ENCODE results near the gene CCDC93.
"Not testable (repeated sequence)": the region's sequence is repeated elsewhere in the genome, so short reads cannot be mapped to it uniquely, and the experiment has no call there.

CCDC93 gene

GRCh38 chr2:117936871-117937428, 76.9 kb downstream of the CCDC93 start:
- H3K27ac Mint-ChIP-seq, result no peak overlapping the region
- H3K36me3 Mint-ChIP-seq, result peaks cover 30% of the 10 kb centered on the region
- H3K9me3 Mint-ChIP-seq (ENCODE audit: low read depth), result no peaks in the 10 kb centered on the region
- no peaks in the 10 kb centered on the region for H3K4me1 Mint-ChIP-seq (ENCODE audit: low read depth)
- no peaks in the 10 kb centered on the region for H3K27me3 Mint-ChIP-seq
- no peak overlapping the region for H3K4me3 Mint-ChIP-seq

GRCh38 chr2:117935954-117936353, 77.9 kb downstream of the CCDC93 start:
- H3K4me3 Mint-ChIP-seq, result no peak overlapping the region
- H3K27me3 Mint-ChIP-seq, result no peaks in the 10 kb centered on the region
- no peaks in the 10 kb centered on the region for H3K4me1 Mint-ChIP-seq (ENCODE audit: low read depth)
- H3K36me3 Mint-ChIP-seq, result peaks cover 38% of the 10 kb centered on the region
- no peak overlapping the region for H3K27ac Mint-ChIP-seq
- peaks cover 1% of the 10 kb centered on the region for H3K9me3 Mint-ChIP-seq (ENCODE audit: low read depth)

GRCh38 chr2:117935456-117935855, 78.4 kb downstream of the CCDC93 start:
- H3K27me3 Mint-ChIP-seq, result no peaks in the 10 kb centered on the region
- H3K9me3 Mint-ChIP-seq (ENCODE audit: low read depth), result peaks cover 4% of the 10 kb centered on the region
- H3K27ac Mint-ChIP-seq, result no peak overlapping the region
- peaks cover 43% of the 10 kb centered on the region for H3K36me3 Mint-ChIP-seq
- no peaks in the 10 kb centered on the region for H3K4me1 Mint-ChIP-seq (ENCODE audit: low read depth)
- no peak overlapping the region for H3K4me3 Mint-ChIP-seq

- Mint-ChIP-seq H3K4me3 (no peak overlapping the region), H3K9me3 (ENCODE audit: low read depth) (peaks cover 4% of the 10 kb centered on the region), H3K4me1 (ENCODE audit: low read depth) (no peaks in the 10 kb centered on the region), H3K27ac (no peak overlapping the region), H3K27me3 (no peaks in the 10 kb centered on the region), H3K36me3 (peaks cover 56% of the 10 kb centered on the region)
These were observed 80.0 kb downstream of the CCDC93 start for GRCh38 chr2:117933884-117934354.

GRCh38 chr2:117931978-117932377, 81.9 kb downstream of the CCDC93 start:
- Mint-ChIP-seq H3K4me1 (ENCODE audit: low read depth) (no peaks in the 10 kb centered on the region), H3K4me3 (no peak overlapping the region), H3K9me3 (ENCODE audit: low read depth) (peaks cover 4% of the 10 kb centered on the region), H3K27me3 (no peaks in the 10 kb centered on the region), H3K27ac (peak overlapping the region; percentile 11), H3K36me3 (peaks cover 63% of the 10 kb centered on the region)

- Mint-ChIP-seq H3K4me1 (ENCODE audit: low read depth) (no peaks in the 10 kb centered on the region), H3K4me3 (no peak overlapping the region), H3K9me3 (ENCODE audit: low read depth) (peaks cover 4% of the 10 kb centered on the region), H3K27me3 (no peaks in the 10 kb centered on the region), H3K27ac (peak overlapping the region; percentile 22), H3K36me3 (peaks cover 64% of the 10 kb centered on the region)
These were observed 82.6 kb downstream of the CCDC93 start for GRCh38 chr2:117931266-117931665.

GRCh38 chr2:117930775-117931174, 83.1 kb downstream of the CCDC93 start:
- peaks cover 4% of the 10 kb centered on the region for H3K9me3 Mint-ChIP-seq (ENCODE audit: low read depth)
- H3K4me3 Mint-ChIP-seq, result no peak overlapping the region
- H3K27me3 Mint-ChIP-seq, result no peaks in the 10 kb centered on the region
- H3K36me3 Mint-ChIP-seq, result peaks cover 61% of the 10 kb centered on the region
- H3K27ac Mint-ChIP-seq, result peak overlapping the region; percentile 22
- H3K4me1 Mint-ChIP-seq (ENCODE audit: low read depth), result no peaks in the 10 kb centered on the region

GRCh38 chr2:117923471-117923870, 90.4 kb downstream of the CCDC93 start:
- peaks cover 55% of the 10 kb centered on the region for H3K36me3 Mint-ChIP-seq
- not testable (repeated sequence) for H3K4me3 Mint-ChIP-seq; H3K9me3 Mint-ChIP-seq (ENCODE audit: low read depth); H3K27me3 Mint-ChIP-seq; H3K27ac Mint-ChIP-seq; H3K4me1 Mint-ChIP-seq (ENCODE audit: low read depth)

- Mint-ChIP-seq H3K36me3 (peaks cover 56% of the 10 kb centered on the region), H3K27ac (no peak overlapping the region), H3K9me3 (ENCODE audit: low read depth) (no peaks in the 10 kb centered on the region), H3K4me3 (no peak overlapping the region), H3K27me3 (no peaks in the 10 kb centered on the region), H3K4me1 (ENCODE audit: low read depth) (no peaks in the 10 kb centered on the region)
These were observed 92.3 kb downstream of the CCDC93 start for GRCh38 chr2:117921520-117921919.

- no peak overlapping the region for H3K27ac Mint-ChIP-seq
- H3K36me3 Mint-ChIP-seq, result peaks cover 61% of the 10 kb centered on the region
- H3K9me3 Mint-ChIP-seq (ENCODE audit: low read depth), result no peaks in the 10 kb centered on the region
- H3K27me3 Mint-ChIP-seq, result no peaks in the 10 kb centered on the region
- H3K4me3 Mint-ChIP-seq, result no peak overlapping the region
- no peaks in the 10 kb centered on the region for H3K4me1 Mint-ChIP-seq (ENCODE audit: low read depth)
These were observed 95.3 kb downstream of the CCDC93 start for GRCh38 chr2:117918608-117919007.

GRCh38 chr2:117917223-117917917, 96.5 kb downstream of the CCDC93 start:
- H3K36me3 Mint-ChIP-seq, result peaks cover 65% of the 10 kb centered on the region
- H3K27me3 Mint-ChIP-seq, result no peaks in the 10 kb centered on the region
- peaks cover 4% of the 10 kb centered on the region for H3K9me3 Mint-ChIP-seq (ENCODE audit: low read depth)
- H3K27ac Mint-ChIP-seq, result no peak overlapping the region
- H3K4me3 Mint-ChIP-seq, result no peak overlapping the region
- no peaks in the 10 kb centered on the region for H3K4me1 Mint-ChIP-seq (ENCODE audit: low read depth)

- Mint-ChIP-seq H3K4me1 (ENCODE audit: low read depth) (no peaks in the 10 kb centered on the region), H3K4me3 (no peak overlapping the region), H3K9me3 (ENCODE audit: low read depth) (peaks cover 15% of the 10 kb centered on the region), H3K27ac (no peak overlapping the region), H3K36me3 (no peaks in the 10 kb centered on the region), H3K27me3 (peaks cover 2% of the 10 kb centered on the region)
These were observed 110.9 kb downstream of the CCDC93 start for GRCh38 chr2:117902933-117903332.

- no peak overlapping the region for H3K27ac Mint-ChIP-seq
- no peaks in the 10 kb centered on the region for H3K4me1 Mint-ChIP-seq (ENCODE audit: low read depth)
- no peaks in the 10 kb centered on the region for H3K9me3 Mint-ChIP-seq (ENCODE audit: low read depth)
- H3K27me3 Mint-ChIP-seq, result peaks cover 3% of the 10 kb centered on the region
- no peak overlapping the region for H3K4me3 Mint-ChIP-seq
- H3K36me3 Mint-ChIP-seq, result no peaks in the 10 kb centered on the region
These were observed 125.0 kb downstream of the CCDC93 start for GRCh38 chr2:117888897-117889296.

GRCh38 chr2:117885308-117885707, 128.6 kb downstream of the CCDC93 start:
- H3K36me3 Mint-ChIP-seq, result no peaks in the 10 kb centered on the region
- no peak overlapping the region for H3K27ac Mint-ChIP-seq
- no peaks in the 10 kb centered on the region for H3K4me1 Mint-ChIP-seq (ENCODE audit: low read depth)

GRCh38 chr2:117879003-117879402, 134.9 kb downstream of the CCDC93 start:
- Mint-ChIP-seq H3K36me3 (no peaks in the 10 kb centered on the region), H3K4me1 (ENCODE audit: low read depth) (no peaks in the 10 kb centered on the region), H3K27ac (no peak overlapping the region), H3K27me3 (peaks cover 34% of the 10 kb centered on the region), H3K9me3 (ENCODE audit: low read depth) (peaks cover 7% of the 10 kb centered on the region), H3K4me3 (no peak overlapping the region)

More at GRCh38 chr2:117885308-117885707, 128.6 kb downstream of the CCDC93 start:
- Mint-ChIP-seq H3K4me3 (no peak overlapping the region), H3K27me3 (peaks cover 10% of the 10 kb centered on the region), H3K9me3 (ENCODE audit: low read depth) (peaks cover 7% of the 10 kb centered on the region)

GRCh38 chr2:117875786-117876185, 138.1 kb downstream of the CCDC93 start:
- Mint-ChIP-seq H3K4me1 (ENCODE audit: low read depth) (no peaks in the 10 kb centered on the region), H3K9me3 (ENCODE audit: low read depth) (no peaks in the 10 kb centered on the region), H3K4me3 (no peak overlapping the region), H3K36me3 (no peaks in the 10 kb centered on the region), H3K27me3 (peaks cover 29% of the 10 kb centered on the region), H3K27ac (no peak overlapping the region)

All from activated naive CD8-positive, alpha-beta T cell (primary cell).